NK-92 (cell line): ENCODE results near the gene DACT1.
"Not testable (repeated sequence)": the region's sequence is repeated elsewhere in the genome, so short reads cannot be mapped to it uniquely, and the experiment has no call there.

ENCODE experiments used
- DNase-seq: peaks from one replicate; lab custom pipeline; 2025; ENCODE audit not compliant: unreplicated experiment; lab: John Stamatoyannopoulos, UW

Gene DACT1, protein sequence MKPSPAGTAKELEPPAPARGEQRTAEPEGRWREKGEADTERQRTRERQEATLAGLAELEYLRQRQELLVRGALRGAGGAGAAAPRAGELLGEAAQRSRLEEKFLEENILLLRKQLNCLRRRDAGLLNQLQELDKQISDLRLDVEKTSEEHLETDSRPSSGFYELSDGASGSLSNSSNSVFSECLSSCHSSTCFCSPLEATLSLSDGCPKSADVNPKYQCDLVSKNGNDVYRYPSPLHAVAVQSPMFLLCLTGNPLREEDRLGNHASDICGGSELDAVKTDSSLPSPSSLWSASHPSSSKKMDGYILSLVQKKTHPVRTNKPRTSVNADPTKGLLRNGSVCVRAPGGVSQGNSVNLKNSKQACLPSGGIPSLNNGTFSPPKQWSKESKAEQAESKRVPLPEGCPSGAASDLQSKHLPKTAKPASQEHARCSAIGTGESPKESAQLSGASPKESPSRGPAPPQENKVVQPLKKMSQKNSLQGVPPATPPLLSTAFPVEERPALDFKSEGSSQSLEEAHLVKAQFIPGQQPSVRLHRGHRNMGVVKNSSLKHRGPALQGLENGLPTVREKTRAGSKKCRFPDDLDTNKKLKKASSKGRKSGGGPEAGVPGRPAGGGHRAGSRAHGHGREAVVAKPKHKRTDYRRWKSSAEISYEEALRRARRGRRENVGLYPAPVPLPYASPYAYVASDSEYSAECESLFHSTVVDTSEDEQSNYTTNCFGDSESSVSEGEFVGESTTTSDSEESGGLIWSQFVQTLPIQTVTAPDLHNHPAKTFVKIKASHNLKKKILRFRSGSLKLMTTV

DNA sequence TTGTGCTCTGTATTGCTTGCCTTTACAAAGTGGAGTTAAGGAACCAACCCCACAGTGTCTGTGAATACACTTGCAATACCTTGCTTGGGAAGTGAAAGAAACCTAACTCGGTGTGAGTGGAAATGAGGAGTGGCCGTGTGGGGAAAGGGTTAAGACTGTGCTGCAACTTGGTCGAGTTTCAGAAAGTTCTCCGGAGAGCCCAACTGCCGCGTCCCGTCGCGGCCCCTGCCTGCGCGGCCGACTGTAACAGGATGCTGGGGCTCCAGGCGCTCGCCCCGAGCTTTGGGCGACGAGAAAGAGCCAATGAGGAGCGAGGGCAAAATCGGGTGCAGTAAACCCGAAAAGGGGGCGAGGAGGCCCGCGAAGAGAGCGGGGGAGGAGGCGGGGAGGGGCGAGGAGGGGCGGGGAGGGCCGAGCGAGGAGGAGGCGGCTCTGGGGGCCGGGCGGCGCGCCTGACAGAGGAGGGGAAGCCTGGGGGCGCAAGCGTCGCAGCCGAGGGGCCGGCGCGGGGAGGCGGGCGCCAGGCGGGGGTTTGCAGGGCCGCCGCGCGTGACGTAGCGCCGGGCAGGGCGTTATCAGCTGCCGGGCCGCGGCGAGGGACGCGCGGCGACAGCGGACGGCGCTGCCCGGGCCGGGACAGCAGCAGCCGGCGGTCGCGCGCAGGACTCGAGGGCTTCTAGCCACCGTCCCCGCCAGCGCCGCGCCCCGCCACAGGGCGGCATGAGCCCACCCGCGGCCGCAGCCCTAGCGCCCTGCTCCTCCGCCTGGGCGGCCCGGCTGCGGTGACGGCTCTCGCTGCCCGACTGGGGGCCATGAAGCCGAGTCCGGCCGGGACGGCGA lies at the start of gene DACT1:
TSS of gene DACT1 (plus strand) at position 572 of the 840 bp plus-strand sequence. CDS start at position 813, 241 bp downstream.
- no peak for DNase-seq

GRCh38 chr14:58588321-58588720 lies 49.4 kb upstream of the DACT1 start:
- not testable (repeated sequence) for DNase-seq

GRCh38 chr14:58593977-58594376 lies 43.8 kb upstream of the DACT1 start:
- DNase-seq: no peak

DNA sequence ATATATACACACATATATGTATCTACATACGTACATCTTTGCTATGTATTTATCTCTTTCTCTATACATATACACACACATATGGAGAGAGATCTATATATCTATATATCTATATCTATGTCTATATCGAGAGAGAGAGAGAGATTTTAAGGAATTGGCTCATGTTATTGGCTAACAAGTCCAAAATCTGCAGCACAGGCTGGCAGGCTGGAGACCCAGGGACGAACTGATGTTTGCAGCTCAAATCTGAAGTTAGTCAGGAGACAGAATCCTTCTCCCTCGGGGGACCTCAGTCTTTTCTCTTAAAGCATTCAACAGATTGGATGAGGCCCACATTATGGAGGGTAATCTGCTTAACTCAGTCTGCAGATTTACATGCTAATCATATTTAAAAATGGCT lies 40.7 kb upstream of the DACT1 start:
- DNase-seq: no peak

DNA sequence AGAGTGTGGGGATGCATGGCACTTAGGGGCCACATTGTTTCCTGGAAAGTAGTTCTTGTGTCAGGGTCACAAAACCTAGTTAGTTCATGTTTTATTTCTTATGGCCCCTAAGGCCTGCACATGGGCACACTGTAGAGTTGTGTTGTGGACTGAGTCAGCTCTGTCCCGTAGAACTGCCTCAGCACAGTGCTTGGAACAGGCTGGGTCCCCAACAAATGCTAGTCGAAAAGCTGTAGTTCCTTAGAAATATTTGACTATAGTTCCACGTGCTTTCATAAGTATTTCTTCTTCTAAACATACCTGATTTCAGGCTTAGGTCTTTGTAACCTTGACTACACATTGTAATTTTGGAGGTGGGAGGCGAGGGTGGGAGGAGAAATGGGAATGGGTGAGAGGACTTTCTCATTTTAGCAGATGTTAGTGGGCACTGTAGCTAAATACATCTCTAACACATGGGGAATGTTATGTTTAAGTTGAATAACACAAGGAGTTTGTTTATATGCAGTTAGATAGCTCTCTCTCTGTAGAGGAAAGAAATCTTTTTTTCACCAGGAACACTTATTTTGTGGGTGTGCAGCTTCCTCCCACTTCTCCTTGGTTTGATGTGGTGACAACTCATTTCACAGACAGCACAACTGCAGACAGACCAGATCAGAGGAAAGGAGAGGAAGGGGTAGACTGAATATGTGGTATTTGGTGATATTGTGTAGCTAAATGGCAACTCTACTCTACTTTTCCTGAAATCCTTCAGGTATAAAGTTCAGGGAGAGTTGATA lies 39.5 kb upstream of the DACT1 start:
- no peak for DNase-seq

DNA sequence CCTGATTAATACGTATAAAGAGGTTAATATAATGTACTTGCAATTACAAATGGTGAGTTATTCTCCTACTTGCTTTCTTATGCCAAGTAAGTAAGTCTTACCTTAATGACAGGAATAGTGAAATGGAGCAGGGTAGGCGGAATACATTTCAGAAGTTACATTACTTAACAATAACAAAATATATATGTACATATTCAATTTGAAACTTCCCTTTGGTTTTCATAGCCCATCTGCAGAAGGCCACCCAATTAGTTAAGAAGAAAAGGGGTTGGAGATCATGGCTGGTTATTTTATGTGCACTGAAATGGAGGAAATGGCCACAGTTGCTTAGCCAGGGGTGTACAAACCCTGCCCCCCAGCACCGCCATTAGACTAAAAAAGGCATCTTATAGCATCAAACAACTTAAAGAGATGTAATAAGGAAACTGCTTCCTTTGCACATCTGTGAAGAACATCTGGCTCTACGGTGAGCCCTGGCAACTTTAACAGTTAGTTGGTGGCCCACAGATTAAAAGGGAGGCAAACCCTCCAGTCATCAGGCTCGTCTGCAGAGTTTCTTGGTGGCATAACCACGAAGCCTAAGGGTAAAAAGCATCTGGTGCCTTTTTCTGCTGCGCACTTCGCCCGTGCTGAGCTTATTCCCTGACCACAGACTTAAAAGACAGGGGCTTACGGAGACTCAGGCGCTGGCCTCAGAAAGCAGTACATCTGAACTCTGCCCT lies 38.8 kb upstream of the DACT1 start:
- DNase-seq: no peak

- no peak for DNase-seq
Observed at GRCh38 chr14:58599707-58600106, 38.1 kb upstream of the DACT1 start.

DNA sequence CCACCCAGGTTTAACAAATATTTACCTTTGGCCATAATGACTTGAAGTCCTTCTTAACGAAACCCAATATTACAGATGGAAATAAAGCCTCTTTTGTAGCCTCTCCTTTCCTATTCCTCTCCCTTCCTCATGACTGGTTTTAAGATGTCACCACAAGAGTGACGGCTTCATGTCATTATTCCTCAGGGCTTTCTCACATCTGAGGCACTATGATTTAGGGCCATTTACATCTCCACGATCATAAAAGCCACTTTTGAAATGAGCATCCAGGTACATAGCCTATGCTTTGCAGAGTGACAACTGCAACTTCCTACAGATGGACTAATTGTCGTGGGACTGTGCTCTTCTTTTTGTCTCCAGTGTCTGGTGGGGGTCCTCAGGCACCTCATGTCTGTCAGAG lies 32.3 kb upstream of the DACT1 start:
- DNase-seq: no peak

DNA sequence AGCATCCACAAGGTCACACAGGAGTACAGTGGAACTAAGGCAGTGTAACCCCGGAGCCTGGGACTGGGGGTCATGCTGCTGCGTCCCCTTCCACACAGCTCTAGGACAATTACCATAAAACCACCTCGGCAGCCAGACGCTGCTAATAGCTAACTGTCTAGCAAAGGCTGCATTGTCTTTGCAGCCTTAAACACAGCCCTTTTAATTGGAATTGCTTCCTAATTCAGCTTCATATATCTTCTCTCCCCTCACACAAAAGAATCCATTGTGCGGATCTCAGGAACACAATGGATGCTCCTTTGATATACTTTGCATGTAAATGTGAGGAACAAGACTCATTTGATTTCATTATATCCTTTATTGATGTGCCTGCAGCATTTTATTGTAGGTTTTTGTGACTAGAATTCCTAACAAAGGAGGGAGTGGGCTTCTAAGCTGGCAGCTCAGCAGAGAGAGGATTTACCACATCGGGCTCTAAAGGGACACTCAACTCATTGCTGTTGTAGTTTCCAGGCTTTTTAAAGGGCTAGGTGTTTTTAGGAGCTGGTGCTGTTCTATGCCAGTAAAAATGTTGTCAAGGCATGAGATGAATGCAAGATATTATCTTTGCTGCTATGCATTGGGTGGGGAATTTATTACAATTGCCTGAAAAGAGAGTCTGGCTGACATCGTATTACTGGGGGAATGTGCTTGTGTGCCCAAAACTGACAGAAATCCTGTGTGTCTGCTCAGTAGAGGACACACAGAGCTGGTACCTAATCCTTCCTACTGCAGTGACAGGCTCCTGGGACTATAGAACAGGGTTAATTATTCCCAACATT lies 30.4 kb upstream of the DACT1 start:
- no peak for DNase-seq

GRCh38 chr14:58607952-58608317 lies 29.8 kb upstream of the DACT1 start:
- DNase-seq: no peak

GRCh38 chr14:58617619-58618018 lies 20.1 kb upstream of the DACT1 start:
- no peak for DNase-seq

DNA sequence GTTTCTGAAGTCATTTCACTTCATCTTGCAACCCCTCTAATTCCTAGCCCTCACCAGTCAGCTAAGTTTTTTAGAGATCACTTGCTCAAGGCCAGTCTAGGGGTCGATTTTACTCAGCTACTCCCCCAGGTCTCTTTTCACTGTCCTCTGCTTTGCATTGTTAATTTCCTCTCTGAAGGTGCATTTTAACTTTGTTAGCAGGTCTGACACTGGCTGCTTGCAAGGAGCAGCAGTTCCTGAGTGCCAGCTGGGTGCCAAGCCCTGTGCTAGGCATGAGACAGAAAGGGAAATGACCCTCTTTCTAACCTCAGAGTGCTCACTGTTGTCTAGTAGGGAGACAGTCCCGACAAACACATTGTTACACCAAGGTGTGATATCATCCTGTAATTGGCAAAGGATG lies 17.8 kb upstream of the DACT1 start:
- DNase-seq: no peak

DNA sequence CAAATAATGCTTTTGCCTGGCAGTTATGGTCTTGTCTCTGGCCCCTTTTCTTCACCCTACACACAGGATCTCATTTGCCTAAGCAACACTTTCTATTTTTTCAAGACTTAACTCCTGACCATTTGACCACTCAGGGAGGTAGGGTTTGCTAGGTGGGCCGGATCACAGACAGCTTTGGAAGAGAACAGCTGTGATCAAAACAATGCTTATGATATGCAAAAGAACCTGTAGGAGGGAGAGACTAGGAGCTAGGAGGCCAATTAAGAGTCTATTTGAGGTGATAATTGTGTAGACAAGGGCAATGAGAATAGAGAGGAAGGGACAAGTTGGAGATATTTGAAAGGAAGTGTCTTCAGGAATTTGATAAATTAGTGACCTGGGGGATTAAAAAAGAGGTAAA lies 12.3 kb upstream of the DACT1 start:
- DNase-seq: no peak

DNA sequence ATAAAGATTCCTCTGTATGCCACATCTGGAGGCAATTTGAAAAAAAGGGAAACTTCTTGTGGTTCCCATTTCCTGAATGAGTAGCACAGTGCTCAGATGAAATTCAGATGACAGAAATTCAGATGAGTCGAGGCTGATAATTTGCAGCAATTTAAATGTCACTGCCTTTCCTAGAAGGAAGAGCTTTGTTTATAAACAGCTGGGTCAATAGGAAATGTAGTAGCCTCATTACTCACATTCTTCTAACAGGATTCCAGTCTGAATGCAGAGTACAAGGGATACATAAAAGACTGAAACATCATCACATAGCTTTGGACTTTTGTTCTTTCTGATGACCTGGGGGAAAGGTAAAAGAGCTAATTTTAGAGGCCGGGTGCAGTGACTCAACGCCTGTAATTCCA lies 11.3 kb upstream of the DACT1 start:
- no peak for DNase-seq

DNA sequence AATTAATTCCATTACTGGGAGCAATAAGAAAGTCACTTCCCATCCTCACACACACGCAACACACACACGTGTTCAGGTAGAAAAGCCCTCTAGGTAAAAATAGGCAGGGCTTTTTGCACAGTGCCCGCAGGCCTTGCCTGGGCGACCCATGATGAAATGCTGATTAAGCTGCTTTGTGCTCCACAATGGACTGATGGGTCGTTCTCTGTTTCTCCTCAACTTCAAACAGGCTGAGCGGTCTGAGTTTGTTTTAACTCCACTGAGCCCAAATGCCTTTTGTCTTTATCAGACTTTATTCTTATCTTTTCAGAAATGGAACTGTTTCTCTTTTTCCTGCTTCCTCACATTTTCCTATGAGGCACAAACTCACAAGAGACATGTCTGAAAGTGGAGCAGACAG lies 9.4 kb upstream of the DACT1 start:
- no peak for DNase-seq

- no peak for DNase-seq
Observed at GRCh38 chr14:58629281-58629680, 8.5 kb upstream of the DACT1 start.

DNA sequence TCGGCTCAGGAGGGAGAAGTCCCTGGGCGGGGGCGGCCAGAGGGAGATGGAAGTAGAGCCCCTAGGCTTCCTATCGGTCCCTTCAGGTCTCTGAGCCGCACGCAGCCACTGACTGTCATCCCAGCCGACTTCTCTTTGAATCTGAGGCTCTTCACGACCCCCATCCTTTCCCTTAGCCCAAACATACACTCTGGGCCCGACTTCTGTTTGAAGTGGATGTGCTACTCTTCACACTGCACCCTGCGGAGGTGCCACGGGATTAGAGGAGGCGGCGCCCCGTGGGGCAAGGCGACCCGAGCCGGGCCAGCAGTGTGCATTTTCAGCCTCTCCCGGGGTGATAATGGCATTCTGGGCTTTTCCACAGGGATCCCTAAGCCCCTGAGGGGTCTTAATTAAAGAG lies 6.0 kb upstream of the DACT1 start:
- no peak for DNase-seq

DNA sequence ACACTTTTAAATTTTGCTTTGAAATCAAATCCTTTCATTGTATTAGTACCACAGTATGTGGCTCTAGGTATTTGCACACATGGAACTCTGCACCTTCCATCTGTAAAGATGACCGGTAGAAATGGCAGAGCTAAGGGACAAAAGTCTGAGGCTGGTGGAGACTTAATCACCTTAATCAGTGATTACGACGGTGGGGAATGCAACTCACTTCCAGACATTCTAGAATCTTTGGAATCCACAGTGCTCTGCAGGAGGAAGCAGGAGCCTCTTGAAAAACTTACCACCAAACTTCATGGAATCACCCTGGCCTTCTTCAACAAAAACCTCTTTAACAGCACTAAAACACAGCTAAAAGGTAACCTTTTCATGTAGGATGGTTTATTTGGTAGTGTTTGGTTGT lies 3.9 kb upstream of the DACT1 start:
- no peak for DNase-seq

DNA sequence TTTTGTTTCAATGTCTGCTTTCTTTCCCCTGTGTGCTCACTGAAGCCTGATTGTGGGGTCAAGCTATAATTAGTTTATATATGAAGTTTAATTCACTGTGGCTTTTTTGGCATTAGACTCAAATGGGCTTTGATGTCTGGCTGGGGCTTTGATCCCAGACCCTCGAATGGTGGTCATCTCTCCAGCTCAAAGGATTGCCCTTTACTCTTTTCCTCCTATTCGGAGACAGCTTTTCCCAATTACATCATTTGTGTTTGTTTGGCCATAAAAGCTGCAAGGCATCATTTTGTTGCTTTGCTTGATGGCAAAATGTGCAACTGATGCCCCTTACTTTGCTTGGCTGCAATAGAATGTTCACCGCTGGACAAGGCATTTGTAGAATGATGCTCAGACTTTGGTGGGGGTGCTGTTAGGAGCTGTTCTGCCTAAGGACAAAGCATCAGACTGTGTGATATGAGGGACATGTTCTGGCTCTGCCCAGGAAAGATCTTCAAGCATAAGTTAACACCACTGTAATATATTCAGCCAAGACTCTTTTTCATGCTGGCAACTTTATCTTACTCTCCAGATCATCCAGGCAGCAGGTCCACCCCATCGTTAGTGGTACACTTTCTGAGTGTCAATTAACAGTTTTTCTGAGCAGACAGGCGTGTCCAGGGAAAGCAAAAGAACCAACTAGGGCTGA lies 3.2 kb upstream of the DACT1 start:
- no peak for DNase-seq
